Natural killer cell (primary cell): ENCODE data around the gene MYH14. TPM values are rescaled to one million over a fixed set of nuclear protein-coding genes. Genes with fewer than 3 reads are reported as not detected.

Experiments
- ATAC-seq, 3 donors: fragments of 150-1000 bp in 2 of 3; fragments of 200-7000 bp in 1 of 3; cut with Tn5 transposase; 1 replicate in 1 of 3; 2 replicates in 2 of 3; pipeline ENCODE4 v1.10.0; 2021; ENCODE audit warnings: mild to moderate bottlenecking in 2 of 3, moderate library complexity in 2 of 3
- DNase-seq, 2 donors: peaks; one replicate each; pipeline versions ENCODE4 v3.0.0 to v3.0.0-alpha.2; 2013 to 2021; ENCODE audit warnings: mixed read lengths in 1 of 2
- H3K27ac ChIP-seq: one replicate; pipeline ENCODE4 v1.5.1; 2013; ENCODE audit warnings: mild to moderate bottlenecking, low read length
- H3K27me3 ChIP-seq: one replicate; pipeline ENCODE4 v1.6.1; 2013; ENCODE audit warnings: low read length; ENCODE audit not compliant: control insufficient read depth, insufficient read depth
- H3K36me3 ChIP-seq: one replicate; pipeline ENCODE4 v1.6.1; 2013; ENCODE audit warnings: low read length; ENCODE audit not compliant: control insufficient read depth, insufficient read depth
- H3K4me1 ChIP-seq: one replicate; pipeline ENCODE4 v1.6.1; 2013; ENCODE audit warnings: low read length; ENCODE audit not compliant: control insufficient read depth, insufficient read depth
- H3K4me3 ChIP-seq: one replicate; pipeline ENCODE4 v1.5.1; 2013; ENCODE audit warnings: low read length
- H3K9me3 ChIP-seq: one replicate; pipeline ENCODE4 v1.6.1; 2013; ENCODE audit warnings: low read length; ENCODE audit not compliant: control insufficient read depth, insufficient read depth
- H3K27ac Mint-ChIP-seq, 2 donors: one replicate each; pipeline ENCODE4 v1.8.0; 2022; ENCODE audit warnings: mild to moderate bottlenecking in 2 of 2, mixed read lengths in 2 of 2, moderate library complexity in 1 of 2
- H3K27me3 Mint-ChIP-seq, 2 donors: one replicate each; pipeline ENCODE4 v1.8.0; 2022; ENCODE audit warnings: low read depth in 2 of 2, mixed read lengths in 2 of 2
- H3K36me3 Mint-ChIP-seq: one replicate; pipeline ENCODE4 v1.8.0; 2022; ENCODE audit warnings: mixed read lengths
- H3K4me1 Mint-ChIP-seq, 2 donors: one replicate each; pipeline ENCODE4 v1.8.0; 2022; ENCODE audit warnings: mixed read lengths in 2 of 2
- H3K4me3 Mint-ChIP-seq: one replicate; pipeline ENCODE4 v1.8.0; 2022; ENCODE audit warnings: mild to moderate bottlenecking, moderate library complexity, mixed read lengths
- H3K9me3 Mint-ChIP-seq, 2 donors: one replicate each; pipeline ENCODE4 v1.8.0; 2022; ENCODE audit warnings: mixed read lengths in 2 of 2
- WGBS: methylation state at CpG from one replicate; pipeline ENCODE4 v1.1.7; 2013; ENCODE audit warnings: missing lambda C conversion rate; ENCODE audit not compliant: insufficient coverage; 5-methylcytosine and 5-hydroxymethylcytosine counted together
- intact Hi-C: fragments of 100-400 bp; cut with micrococcal nuclease; formaldehyde crosslinking; loops from one replicate; pipeline ENCODE4 v1.14.2; 2022
- total RNA-seq, 4 donors: library from RNA; stranded (reverse); fragments of 120-200 nt in 1 of 4; gene quantifications; one replicate each; pipeline versions ENCODE4 v1.2.3 to v1.2.4, GENCODE V29; 2013 to 2022
- TF ChIP-seq, protein P1 (sequence below): fragments of 200-600 bp; IDR thresholded peaks from one replicate; pipeline ENCODE4 v1.8.0; 2022; ENCODE audit warnings: antibody characterized with exemption

MYH14 gene
- total RNA-seq, 3 donors from 2014 or later (not counting 1 experiment from before 2014, with no cell fraction given) = not detected

DNA sequence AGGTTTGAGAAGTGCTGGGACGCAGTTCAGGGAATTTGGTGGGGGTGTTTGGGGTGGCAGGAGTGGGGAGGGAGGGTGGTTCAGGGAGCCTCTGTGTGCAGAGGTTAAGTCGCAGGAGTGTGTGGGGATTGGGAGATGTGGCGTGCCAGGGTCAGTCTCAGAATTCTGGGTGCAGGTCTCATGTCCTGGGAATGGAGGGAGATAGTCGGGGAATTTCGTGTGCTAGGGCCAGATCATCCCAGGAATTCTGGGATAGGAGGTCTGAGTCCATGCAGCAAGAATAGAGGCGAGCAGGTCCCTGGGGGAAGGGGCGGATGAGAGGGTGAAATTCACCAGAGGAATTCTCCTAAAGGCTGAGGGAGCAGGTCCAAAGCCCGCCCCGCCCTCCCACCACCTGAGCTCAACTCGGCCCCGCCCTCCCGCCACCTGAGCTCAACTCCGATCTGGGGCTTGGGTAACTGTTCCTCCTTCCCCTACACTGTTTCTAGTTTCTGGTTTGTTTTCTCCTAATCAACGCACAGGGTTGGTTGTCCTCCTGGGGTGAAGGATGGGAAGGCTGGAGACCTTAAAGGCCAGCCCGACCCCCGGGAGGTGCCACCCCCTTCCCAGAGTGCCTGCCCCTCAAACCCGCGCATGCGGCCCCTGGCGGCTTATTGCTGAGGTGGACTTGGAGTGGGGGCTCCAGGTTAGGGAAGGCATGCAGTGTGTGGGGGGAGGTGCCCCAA is 110.6 kb downstream of the MYH14 start:
- TF ChIP-seq, protein P1, sequence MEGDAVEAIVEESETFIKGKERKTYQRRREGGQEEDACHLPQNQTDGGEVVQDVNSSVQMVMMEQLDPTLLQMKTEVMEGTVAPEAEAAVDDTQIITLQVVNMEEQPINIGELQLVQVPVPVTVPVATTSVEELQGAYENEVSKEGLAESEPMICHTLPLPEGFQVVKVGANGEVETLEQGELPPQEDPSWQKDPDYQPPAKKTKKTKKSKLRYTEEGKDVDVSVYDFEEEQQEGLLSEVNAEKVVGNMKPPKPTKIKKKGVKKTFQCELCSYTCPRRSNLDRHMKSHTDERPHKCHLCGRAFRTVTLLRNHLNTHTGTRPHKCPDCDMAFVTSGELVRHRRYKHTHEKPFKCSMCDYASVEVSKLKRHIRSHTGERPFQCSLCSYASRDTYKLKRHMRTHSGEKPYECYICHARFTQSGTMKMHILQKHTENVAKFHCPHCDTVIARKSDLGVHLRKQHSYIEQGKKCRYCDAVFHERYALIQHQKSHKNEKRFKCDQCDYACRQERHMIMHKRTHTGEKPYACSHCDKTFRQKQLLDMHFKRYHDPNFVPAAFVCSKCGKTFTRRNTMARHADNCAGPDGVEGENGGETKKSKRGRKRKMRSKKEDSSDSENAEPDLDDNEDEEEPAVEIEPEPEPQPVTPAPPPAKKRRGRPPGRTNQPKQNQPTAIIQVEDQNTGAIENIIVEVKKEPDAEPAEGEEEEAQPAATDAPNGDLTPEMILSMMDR = no peak
- DNase-seq = no peak
- intact Hi-C loops = no loop called here
- Mint-ChIP-seq H3K36me3 (no peaks in the 10 kb centered on the region), H3K27me3 (peaks cover 49 to 55% of the 10 kb centered on the region in 2 donors), H3K27ac (no peak overlapping the region), H3K4me3 (no peak overlapping the region), H3K4me1 (peaks cover 6 to 10% of the 10 kb centered on the region in 2 donors), H3K9me3 (peaks cover 0 to 2% of the 10 kb centered on the region in 2 donors)
- Histone ChIP-seq H3K27ac (no peak overlapping the region), H3K27me3 (peaks cover 42% of the 10 kb centered on the region), H3K4me3 (no peak overlapping the region), H3K4me1 (peaks cover 6% of the 10 kb centered on the region), H3K36me3 (no peaks in the 10 kb centered on the region), H3K9me3 (no peaks in the 10 kb centered on the region)
- ATAC-seq = no peak
- 8% methylated on average over 18 of the region's 20 CpGs for WGBS

DNA sequence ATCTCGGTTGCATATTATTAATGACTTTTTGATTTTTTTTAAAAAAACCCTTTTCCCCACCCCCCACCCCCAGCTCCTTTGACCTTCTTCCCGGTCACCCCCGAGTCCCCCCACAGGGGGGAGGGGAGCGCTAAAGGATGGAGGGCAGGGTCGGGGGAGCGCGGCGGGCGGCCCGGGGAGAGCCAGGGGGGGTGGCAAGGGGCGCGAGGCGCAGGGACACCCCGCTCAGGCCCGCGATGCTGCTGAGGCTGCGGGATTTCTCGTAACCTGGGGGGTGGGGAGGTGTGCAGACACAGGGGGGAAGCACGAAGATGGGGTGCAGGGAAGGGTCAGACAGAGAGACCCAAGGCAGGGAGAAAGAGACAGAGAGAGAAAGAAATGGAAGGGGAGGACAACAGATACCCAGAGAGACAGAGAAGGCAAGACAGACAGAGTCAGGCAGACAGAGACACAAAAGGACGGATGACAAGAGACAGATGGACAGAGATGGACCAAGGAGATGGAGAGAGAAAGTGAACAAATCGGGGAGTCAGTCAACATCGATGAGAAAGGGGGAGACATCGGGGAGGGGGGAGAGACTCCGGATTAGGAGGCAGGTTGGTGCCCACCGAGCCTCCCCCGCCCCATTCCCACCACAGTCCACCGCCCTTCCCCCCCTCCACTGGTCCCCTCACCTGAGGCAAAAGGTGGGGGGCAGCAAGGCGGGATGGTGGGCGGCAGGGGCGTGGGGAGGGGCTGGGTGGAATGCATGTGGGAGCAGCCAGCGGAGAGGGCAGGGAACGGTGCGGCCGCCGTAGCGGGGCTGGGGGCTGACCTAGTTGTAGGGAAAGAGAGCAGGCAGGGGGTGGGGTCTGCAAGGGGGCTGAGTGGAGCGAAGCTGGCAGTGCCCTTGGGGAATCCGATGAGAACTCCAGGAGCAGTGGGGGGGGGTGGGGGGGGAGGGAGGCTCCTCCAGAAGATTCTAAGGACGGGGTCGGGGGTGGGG is 111.6 kb downstream of the MYH14 start:
- intact Hi-C loops = no loop called here
- H3K27me3 Mint-ChIP-seq = peaks cover 48 to 56% of the 10 kb centered on the region in 2 donors
- no peak overlapping the region for H3K27ac Mint-ChIP-seq
- Histone ChIP-seq H3K27me3 (peaks cover 40% of the 10 kb centered on the region), H3K4me3 (no peak overlapping the region), H3K9me3 (no peaks in the 10 kb centered on the region), H3K27ac (no peak overlapping the region), H3K4me1 (peaks cover 6% of the 10 kb centered on the region), H3K36me3 (no peaks in the 10 kb centered on the region)
- peaks cover 0 to 2% of the 10 kb centered on the region in 2 donors for H3K9me3 Mint-ChIP-seq
- no peaks in the 10 kb centered on the region for H3K36me3 Mint-ChIP-seq
- 6% methylated on average over 31 of the region's 40 CpGs for WGBS
- TF ChIP-seq, protein P1 = no peak
- DNase-seq (no peak), ATAC-seq (no peak)
- peaks cover 6 to 10% of the 10 kb centered on the region in 2 donors for H3K4me1 Mint-ChIP-seq
- H3K4me3 Mint-ChIP-seq = no peak overlapping the region

DNA sequence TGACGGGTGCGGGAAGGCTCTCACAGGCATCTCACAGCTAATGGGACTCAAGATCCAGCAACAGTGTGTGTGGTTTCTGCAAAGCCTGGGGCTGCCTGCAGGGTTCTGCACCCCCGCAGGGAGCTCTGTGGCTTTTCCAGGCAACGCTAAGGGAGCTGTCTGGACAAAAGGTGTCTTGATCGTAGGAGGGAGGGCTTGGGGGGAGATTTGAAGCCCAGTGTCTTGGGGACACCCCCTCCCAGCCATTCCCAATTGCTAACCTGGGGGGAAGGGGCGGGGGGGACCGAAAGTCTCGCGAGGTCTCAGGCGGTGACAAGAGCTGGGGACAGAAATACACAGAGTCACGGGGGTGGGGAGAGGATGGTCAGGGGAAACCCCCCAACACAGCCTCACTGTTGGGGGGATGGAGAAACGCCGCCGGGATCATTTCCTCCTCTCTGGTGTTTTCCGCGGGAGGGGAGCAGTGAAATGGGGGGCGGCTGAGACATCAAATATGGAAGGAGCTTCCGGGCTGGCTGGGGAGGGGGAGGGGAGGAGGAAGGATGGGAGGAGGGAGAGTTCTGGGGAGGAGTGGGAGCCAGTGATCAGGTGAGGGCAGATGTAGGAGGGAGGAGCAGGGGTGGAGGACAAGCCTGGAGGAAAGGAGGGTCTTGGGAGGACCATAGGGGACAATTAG is 112.5 kb downstream of the MYH14 start:
- ATAC-seq (peak in 2 of 3 donors; percentile 59 to 66), DNase-seq (peak in 1 of 2 donors; percentile 37)
- H3K36me3 Mint-ChIP-seq = no peaks in the 10 kb centered on the region
- intact Hi-C loops = no loop called here
- no peak overlapping the region for H3K4me3 Mint-ChIP-seq
- H3K27ac ChIP-seq = no peak overlapping the region
- no peak overlapping the region for H3K27ac Mint-ChIP-seq
- TF ChIP-seq, protein P1 = no peak
- no peaks in the 10 kb centered on the region for H3K36me3 ChIP-seq
- H3K9me3 ChIP-seq = no peaks in the 10 kb centered on the region
- under 1% methylated on average over 12 of the region's 18 CpGs for whole genome bisulfite sequencing
- H3K4me1 ChIP-seq = peaks cover 6% of the 10 kb centered on the region
- peaks cover 0 to 2% of the 10 kb centered on the region in 2 donors for H3K9me3 Mint-ChIP-seq
- peaks cover 6 to 10% of the 10 kb centered on the region in 2 donors for H3K4me1 Mint-ChIP-seq
- no peak overlapping the region for H3K4me3 ChIP-seq
- H3K27me3 Mint-ChIP-seq = peaks cover 39 to 51% of the 10 kb centered on the region in 2 donors
- H3K27me3 ChIP-seq = peaks cover 38% of the 10 kb centered on the region
